CD14-positive monocyte (primary cell): ENCODE measurements around the gene MORC2. TPM values are rescaled to one million over a fixed set of nuclear protein-coding genes. Genes with fewer than 3 reads are reported as not detected.

ENCODE experiments used
- DNase-seq, 3 donors: peaks; one replicate each; pipeline ENCODE4 v3.0.0-alpha.2; 2011 to 2022
- H2AFZ ChIP-seq: 2 replicates; pipeline ENCODE4 v1.6.0; 2012; ENCODE audit warnings: mild to moderate bottlenecking, low read depth, low read length, inconsistent platforms; ENCODE audit not compliant: insufficient read depth, poor library complexity, severe bottlenecking
- H3K27ac ChIP-seq, 2 donors: 1 replicate in 1 of 2; 2 replicates in 1 of 2; pipeline ENCODE4 v1.5.1; 2012 to 2013; ENCODE audit warnings: low read length in 2 of 2, control low read depth in 1 of 2, inconsistent platforms in 1 of 2, low read depth in 1 of 2, mild to moderate bottlenecking in 1 of 2
- H3K27me3 ChIP-seq, 2 donors: one replicate each; pipeline versions ENCODE4 v1.6.0 to v1.6.1; 2011 to 2013; ENCODE audit warnings: low read length in 2 of 2; ENCODE audit not compliant: control insufficient read depth in 2 of 2, insufficient read depth in 2 of 2
- H3K36me3 ChIP-seq, 2 donors: replicated peaks in 1 of 2; 1 replicate in 1 of 2; 2 replicates in 1 of 2; pipeline versions ENCODE4 v1.5.1 to v1.6.1; 2012 to 2013; ENCODE audit warnings: low read length in 2 of 2, control low read depth in 1 of 2, inconsistent platforms in 1 of 2, mild to moderate bottlenecking in 1 of 2; ENCODE audit not compliant: insufficient read depth in 2 of 2, control insufficient read depth in 1 of 2
- H3K4me1 ChIP-seq, 2 donors: 1 replicate in 1 of 2; 2 replicates in 1 of 2; pipeline versions ENCODE4 v1.5.1 to v1.6.1; 2012 to 2013; ENCODE audit warnings: low read length in 2 of 2, control low read depth in 1 of 2, inconsistent platforms in 1 of 2, mild to moderate bottlenecking in 1 of 2, moderate library complexity in 1 of 2; ENCODE audit not compliant: insufficient read depth in 2 of 2, control insufficient read depth in 1 of 2
- H3K4me2 ChIP-seq: replicated peaks from 2 replicates; pipeline ENCODE3; 2012; ENCODE audit warnings: low read length, moderate library complexity, mild to moderate bottlenecking; ENCODE audit not compliant: poor library complexity, severe bottlenecking; ENCODE audit errors: extremely low read depth
- H3K4me3 ChIP-seq, 3 experiments: fragments of 200-600 bp in 1 of 3; sonication (generic) in 1 of 3; replicated peaks in 1 of 3; 1 replicate in 2 of 3; 2 replicates in 1 of 3; pipeline ENCODE4 v1.5.1; 2011 to 2013; ENCODE audit warnings: low read length in 3 of 3, mild to moderate bottlenecking in 3 of 3, control low read depth in 2 of 3, low read depth in 2 of 3, inconsistent platforms in 1 of 3, moderate library complexity in 1 of 3
- H3K79me2 ChIP-seq: 2 replicates; pipeline ENCODE4 v1.6.0; 2012; ENCODE audit warnings: mild to moderate bottlenecking, control low read depth, inconsistent platforms, low read length, moderate library complexity; ENCODE audit not compliant: insufficient read depth
- H3K9ac ChIP-seq: 2 replicates; pipeline ENCODE4 v1.6.0; 2017; ENCODE audit warnings: low read length, mild to moderate bottlenecking; ENCODE audit not compliant: insufficient read depth, poor library complexity, severe bottlenecking
- H3K9me3 ChIP-seq, 2 donors: replicated peaks in 1 of 2; 1 replicate in 1 of 2; 2 replicates in 1 of 2; pipeline versions ENCODE4 v1.5.1 to v1.6.1; 2012 to 2013; ENCODE audit warnings: low read length in 2 of 2, control low read depth in 1 of 2; ENCODE audit not compliant: control insufficient read depth in 1 of 2, insufficient read depth in 1 of 2
- H4K20me1 ChIP-seq: 2 replicates; pipeline ENCODE4 v1.6.0; 2012; ENCODE audit warnings: mild to moderate bottlenecking, low read length, control low read depth, moderate library complexity; ENCODE audit not compliant: insufficient read depth
- H3K27ac Mint-ChIP-seq, 7 donors: one replicate each; pipeline ENCODE4 v1.8.0; 2020; ENCODE audit warnings: mild to moderate bottlenecking in 7 of 7, mixed read lengths in 7 of 7, moderate library complexity in 6 of 7, inconsistent platforms in 2 of 7
- H3K27me3 Mint-ChIP-seq, 3 donors: one replicate each; pipeline ENCODE4 v1.8.0; 2021 to 2022; ENCODE audit warnings: low read depth in 3 of 3, mild to moderate bottlenecking in 3 of 3, mixed read lengths in 3 of 3, moderate library complexity in 3 of 3, inconsistent platforms in 1 of 3
- H3K36me3 Mint-ChIP-seq, 2 donors: one replicate each; pipeline ENCODE4 v1.8.0; 2020; ENCODE audit warnings: mixed read lengths in 2 of 2, inconsistent platforms in 1 of 2, mild to moderate bottlenecking in 1 of 2
- H3K4me1 Mint-ChIP-seq: one replicate; pipeline ENCODE4 v1.8.0; 2020; ENCODE audit warnings: mild to moderate bottlenecking, mixed read lengths
- H3K4me3 Mint-ChIP-seq, 2 donors: one replicate each; pipeline ENCODE4 v1.8.0; 2020; ENCODE audit warnings: mild to moderate bottlenecking in 2 of 2, mixed read lengths in 2 of 2, moderate library complexity in 1 of 2
- H3K9me3 Mint-ChIP-seq, 7 donors: one replicate each; pipeline ENCODE4 v1.8.0; 2020 to 2022; ENCODE audit warnings: mixed read lengths in 7 of 7, mild to moderate bottlenecking in 6 of 7, moderate library complexity in 6 of 7, inconsistent platforms in 2 of 7
- CTCF ChIP-seq: fragments of 200-600 bp; IDR thresholded peaks from one replicate; pipeline ENCODE4 v1.8.0; 2022; ENCODE audit warnings: antibody characterized with exemption, mild to moderate bottlenecking
- WGBS: methylation state at CpG from one replicate; pipeline ENCODE4 v1.1.5; 2013; ENCODE audit warnings: missing lambda C conversion rate; ENCODE audit not compliant: insufficient coverage; 5-methylcytosine and 5-hydroxymethylcytosine counted together
- intact Hi-C, 2 donors: fragments of 100-400 bp; cut with micrococcal nuclease; formaldehyde crosslinking; loops; one replicate each; pipeline versions ENCODE4 v1.15.0 to v1.15.1; 2023
- polyA plus RNA-seq, 3 donors: library from polyadenylated mRNA; depleted of rRNA in 1 of 3; unstranded in 2 of 3; stranded (reverse) in 1 of 3; fragments of 300-500 nt in 2 of 3; fragments of >200 nt in 1 of 3; fragmentation: Illumina TruSeq in 2 of 3; gene quantifications; 1 replicate in 2 of 3; 2 replicates in 1 of 3; pipeline ENCODE4 v1.2.3, GENCODE V29; 2012 to 2021

The MORC2 gene
- polyA plus RNA-seq, 3 donors, result 2.1 to 6.0 (median 2.4) TPM

GRCh38 chr22:30946354-30946753 lies 22.2 kb downstream of the MORC2 start:
- H3K27me3 Mint-ChIP-seq, result peaks cover 0 to 2% (median 0%) of the 10 kb centered on the region in 3 donors
- no peak for TF ChIP-seq CTCF
- no peaks in the 10 kb centered on the region for H3K9me3 ChIP-seq
- no peaks in the 10 kb centered on the region for H3K4me1 ChIP-seq
- H3K4me1 Mint-ChIP-seq, result peaks cover 2% of the 10 kb centered on the region
- WGBS, result 63% methylated on average over 6 of the region's 7 CpGs
- H3K36me3 Mint-ChIP-seq, result peaks cover 38 to 70% of the 10 kb centered on the region in 2 donors
- H3K27ac Mint-ChIP-seq, result peak overlapping the region in 1 of 7 donors; percentile 17
- DNase-seq, result no peak
- no peaks in the 10 kb centered on the region for H3K27me3 ChIP-seq
- intact Hi-C loops, result loop anchor here (5.0 kb wide), 2 partner anchors 136 to 141 kb away; partner anchors contain the start of gene SMTN (in 1 of the 2)
- H3K9me3 Mint-ChIP-seq, result no peaks in the 10 kb centered on the region
- H3K9ac ChIP-seq, result no peak overlapping the region
- H3K79me2 ChIP-seq, result no peaks in the 10 kb centered on the region
- H3K4me3 ChIP-seq, result no peak overlapping the region
- H4K20me1 ChIP-seq, result no peaks in the 10 kb centered on the region
- no peak overlapping the region for H3K4me2 ChIP-seq
- H3K27ac ChIP-seq, result no peak overlapping the region
- no peak overlapping the region for H2AFZ ChIP-seq
- H3K4me3 Mint-ChIP-seq, result no peak overlapping the region
- peaks cover 69 to 96% of the 10 kb centered on the region in 2 donors for H3K36me3 ChIP-seq

GRCh38 chr22:30945653-30946052 lies 22.9 kb downstream of the MORC2 start:
- H3K79me2 ChIP-seq, result no peaks in the 10 kb centered on the region
- WGBS, result 100% methylated on average over 1 of the region's 2 CpGs
- H3K9me3 Mint-ChIP-seq, result no peaks in the 10 kb centered on the region
- H3K9ac ChIP-seq, result no peak overlapping the region
- no peak for TF ChIP-seq CTCF
- H3K4me3 ChIP-seq, result no peak overlapping the region
- no peaks in the 10 kb centered on the region for H3K4me1 ChIP-seq
- peaks cover 0 to 2% (median 0%) of the 10 kb centered on the region in 3 donors for H3K27me3 Mint-ChIP-seq
- no peak overlapping the region for H3K4me3 Mint-ChIP-seq
- intact Hi-C loops, result loop anchor here (5.0 kb wide), 2 partner anchors 137 to 142 kb away; partner anchors contain the start of gene SMTN (in 1 of the 2)
- H3K27me3 ChIP-seq, result no peaks in the 10 kb centered on the region
- H3K4me2 ChIP-seq, result no peak overlapping the region
- peaks cover 2% of the 10 kb centered on the region for H3K4me1 Mint-ChIP-seq
- H3K27ac ChIP-seq, result no peak overlapping the region
- peaks cover 39 to 74% of the 10 kb centered on the region in 2 donors for H3K36me3 Mint-ChIP-seq
- no peak overlapping the region for H3K27ac Mint-ChIP-seq
- peaks cover 72 to 96% of the 10 kb centered on the region in 2 donors for H3K36me3 ChIP-seq
- no peak overlapping the region for H2AFZ ChIP-seq
- no peak for DNase-seq
- H3K9me3 ChIP-seq, result no peaks in the 10 kb centered on the region
- no peaks in the 10 kb centered on the region for H4K20me1 ChIP-seq
